RWPE2 (cell line): ENCODE data around the gene HS3ST6.

Experiments used
- ATAC-seq: fragments of 200-7000 bp; cut with Tn5 transposase; 3 replicates; pipeline ENCODE4 v1.9.1; 2021; ENCODE audit warnings: low read depth
- DNase-seq: peaks from one replicate; pipeline ENCODE4 v3.0.0-alpha.2; 2020; ENCODE audit warnings: low spot score
- H3K27ac ChIP-seq: fragments of 450-650 bp; 2 replicates; pipeline ENCODE4 v1.5.1; 2017; ENCODE audit warnings: mild to moderate bottlenecking; ENCODE audit not compliant: poor library complexity, severe bottlenecking
- H3K27me3 ChIP-seq: fragments of 250-450 bp; sonication (Bioruptor Pico); 2 replicates; pipeline ENCODE4 v1.5.1; 2021; ENCODE audit warnings: mild to moderate bottlenecking, moderate library complexity; ENCODE audit not compliant: insufficient read depth, poor library complexity, severe bottlenecking
- H3K36me3 ChIP-seq: fragments of 250-450 bp; sonication (Bioruptor Pico); 2 replicates; pipeline ENCODE4 v1.5.1; 2020; ENCODE audit warnings: low read depth, mild to moderate bottlenecking, moderate library complexity
- H3K4me1 ChIP-seq: fragments of 250-450 bp; sonication (Bioruptor Pico); 2 replicates; pipeline ENCODE4 v1.5.1; 2021; ENCODE audit warnings: mild to moderate bottlenecking, moderate library complexity; ENCODE audit not compliant: insufficient read depth, poor library complexity, severe bottlenecking
- H3K4me3 ChIP-seq: fragments of 250-450 bp; sonication (Bioruptor Pico); 2 replicates; pipeline ENCODE4 v1.5.1; 2021; ENCODE audit warnings: mild to moderate bottlenecking, moderate library complexity; ENCODE audit not compliant: severe bottlenecking
- H3K9me3 ChIP-seq: fragments of 250-450 bp; sonication (Bioruptor Pico); 2 replicates; pipeline ENCODE4 v1.5.1; 2021; ENCODE audit warnings: mild to moderate bottlenecking, moderate library complexity; ENCODE audit not compliant: severe bottlenecking
- CTCF ChIP-seq: fragments of 450-650 bp; IDR thresholded peaks from one replicate; pipeline ENCODE4 v1.5.1; 2017; ENCODE audit warnings: mild to moderate bottlenecking, moderate library complexity; ENCODE audit not compliant: poor library complexity, severe bottlenecking

The HS3ST6 gene

GRCh38 chr16:1906055-1906845, 12.0 kb downstream of the HS3ST6 start:
- TF ChIP-seq CTCF: no peak
- Histone ChIP-seq H3K27ac (no peak overlapping the region), H3K9me3 (no peaks in the 10 kb centered on the region), H3K36me3 (no peaks in the 10 kb centered on the region), H3K27me3 (no peaks in the 10 kb centered on the region), H3K4me3 (no peak overlapping the region), H3K4me1 (no peaks in the 10 kb centered on the region)
- ATAC-seq: peak; percentile 11; the same call in 1 of the 3 replicates
- no peak for DNase-seq

- no peak for ATAC-seq
- no peaks in the 10 kb centered on the region for H3K9me3 ChIP-seq
- no peak overlapping the region for H3K4me3 ChIP-seq
- DNase-seq: no peak
- no peak overlapping the region for H3K27ac ChIP-seq
- no peaks in the 10 kb centered on the region for H3K36me3 ChIP-seq
- no peak for TF ChIP-seq CTCF
- no peaks in the 10 kb centered on the region for H3K27me3 ChIP-seq
- H3K4me1 ChIP-seq: peaks cover 7% of the 10 kb centered on the region
Measured at GRCh38 chr16:1903845-1904840, 14.1 kb downstream of the HS3ST6 start.

GRCh38 chr16:1903220-1903574, 15.0 kb downstream of the HS3ST6 start:
- Histone ChIP-seq H3K9me3 (no peaks in the 10 kb centered on the region), H3K27me3 (no peaks in the 10 kb centered on the region), H3K4me1 (peaks cover 7% of the 10 kb centered on the region), H3K36me3 (no peaks in the 10 kb centered on the region), H3K27ac (no peak overlapping the region), H3K4me3 (no peak overlapping the region)
- TF ChIP-seq CTCF: no peak
- ATAC-seq: no peak
- DNase-seq: no peak

- H3K4me3 ChIP-seq: no peak overlapping the region
- no peaks in the 10 kb centered on the region for H3K27me3 ChIP-seq
- H3K27ac ChIP-seq: no peak overlapping the region
- no peaks in the 10 kb centered on the region for H3K9me3 ChIP-seq
- no peak for TF ChIP-seq CTCF
- no peaks in the 10 kb centered on the region for H3K36me3 ChIP-seq
- no peak for ATAC-seq
- DNase-seq: no peak
- H3K4me1 ChIP-seq: peaks cover 7% of the 10 kb centered on the region
Measured at GRCh38 chr16:1902547-1903219, 15.5 kb downstream of the HS3ST6 start.
